H1 (cell line): Measurements from ENCODE around the gene CD151. TPM values are rescaled to one million over a fixed set of nuclear protein-coding genes. Genes with fewer than 3 reads are reported as not detected.

Experiments
- BACH1 ChIP-seq: IDR thresholded peaks from 2 replicates; pipeline ENCODE4 v1.6.1; 2012; ENCODE audit warnings: low read length, improper control_type of control experiment
- CTBP2 ChIP-seq: IDR thresholded peaks from 2 replicates; pipeline ENCODE4 v1.7.0; 2011; ENCODE audit warnings: borderline replicate concordance, mild to moderate bottlenecking, moderate library complexity, mixed read lengths, low read length; ENCODE audit not compliant: insufficient read depth, insufficient read length
- RNF2 ChIP-seq: fragments of 200-900, 300-1000 bp; sonication (generic); IDR thresholded peaks from 2 replicates; pipeline ENCODE4 v1.7.1; 2016; ENCODE audit warnings: borderline replicate concordance, low read depth, mild to moderate bottlenecking, antibody characterized with exemption, low read length; ENCODE audit not compliant: poor library complexity, severe bottlenecking; ENCODE audit errors: missing control alignments
- SIN3A ChIP-seq, 2 experiments: IDR thresholded peaks in 1 of 2; conservative IDR thresholded peaks in 1 of 2; 2 replicates each; pipeline ENCODE4 v1.6.1; 2011 to 2012; ENCODE audit warnings: low read length in 2 of 2, improper control_type of control experiment in 1 of 2, low read depth in 1 of 2, mild to moderate bottlenecking in 1 of 2
- SIX5 ChIP-seq: IDR thresholded peaks from 2 replicates; pipeline ENCODE4 v1.6.1; 2011; ENCODE audit warnings: mild to moderate bottlenecking, low read depth, low read length
- TBP ChIP-seq: IDR thresholded peaks from 2 replicates; pipeline ENCODE4 v1.6.1; 2011; ENCODE audit warnings: low read depth, low read length, improper control_type of control experiment
- YY1 ChIP-seq: IDR thresholded peaks from 2 replicates; pipeline ENCODE4 v1.6.1; 2011; ENCODE audit warnings: low read depth, mild to moderate bottlenecking, low read length
- polyA plus RNA-seq, 7 experiments: library from polyadenylated mRNA; depleted of rRNA in 3 of 7; stranded (reverse) in 5 of 7; unstranded in 2 of 7; fragments of >200 nt in 5 of 7; fragments of 200-250 nt in 2 of 7; gene quantifications; 1 replicate in 5 of 7; 2 replicates in 1 of 7; 4 replicates in 1 of 7; pipeline versions ENCODE4 v1.2.1 to v1.2.3, GENCODE V29; 2011 to 2013; ENCODE audit warnings: missing spikeins in 2 of 7, mixed read lengths in 2 of 7
- total RNA-seq: library from RNA; stranded (reverse); fragmentation: NEBNext Ultra II Directional; extraction: Animal tissue kit (Norgen Biotek cat#: 25700); gene quantifications from 2 replicates; pipeline ENCODE4 v1.2.1, GENCODE V29; 2021
- TF ChIP-seq, protein P1 (sequence below): fragments of 300-600 bp; sonication (generic); IDR thresholded peaks from 2 replicates; pipeline ENCODE4 v1.7.1; 2012; ENCODE audit warnings: low read length, moderate library complexity, mild to moderate bottlenecking, inconsistent platforms; ENCODE audit not compliant: insufficient replicate concordance

Gene CD151
- total and polyA plus RNA-seq, 2 of the 8 experiments (the other 6 are each of a cell fraction or from before 2014, with no cell fraction given), result 101 to 212 TPM

DNA sequence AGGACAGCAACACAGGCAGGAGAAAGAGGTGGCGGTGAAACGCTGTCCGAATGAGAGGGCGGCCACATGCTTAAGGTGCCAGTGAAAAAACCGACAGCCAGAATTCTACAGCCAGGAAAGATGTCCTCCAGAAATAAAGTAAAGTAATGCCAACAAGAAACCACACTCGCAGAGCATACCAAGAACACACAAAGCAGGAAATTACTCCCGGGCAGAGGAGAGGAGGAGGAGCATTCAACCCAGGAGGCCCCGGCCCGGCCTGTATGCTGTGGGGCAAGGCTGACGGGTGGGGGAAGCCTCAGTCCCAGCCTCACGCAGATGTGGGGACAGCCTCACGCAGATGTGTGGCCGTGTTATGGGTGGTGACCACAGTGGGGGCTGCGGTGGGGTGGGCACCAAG lies 49.8 kb downstream of the CD151 start (continued):
- no peak for TF ChIP-seq SIN3A (conservative IDR thresholded peaks at IDR 0.05 in 1 of 2, IDR thresholded peaks at IDR 0.05 in 1 of 2; ENCODE audit: low read depth in 1 of 2, low read length in 2 of 2)
- TF ChIP-seq TBP, result no peak
- TF ChIP-seq, protein P1, sequence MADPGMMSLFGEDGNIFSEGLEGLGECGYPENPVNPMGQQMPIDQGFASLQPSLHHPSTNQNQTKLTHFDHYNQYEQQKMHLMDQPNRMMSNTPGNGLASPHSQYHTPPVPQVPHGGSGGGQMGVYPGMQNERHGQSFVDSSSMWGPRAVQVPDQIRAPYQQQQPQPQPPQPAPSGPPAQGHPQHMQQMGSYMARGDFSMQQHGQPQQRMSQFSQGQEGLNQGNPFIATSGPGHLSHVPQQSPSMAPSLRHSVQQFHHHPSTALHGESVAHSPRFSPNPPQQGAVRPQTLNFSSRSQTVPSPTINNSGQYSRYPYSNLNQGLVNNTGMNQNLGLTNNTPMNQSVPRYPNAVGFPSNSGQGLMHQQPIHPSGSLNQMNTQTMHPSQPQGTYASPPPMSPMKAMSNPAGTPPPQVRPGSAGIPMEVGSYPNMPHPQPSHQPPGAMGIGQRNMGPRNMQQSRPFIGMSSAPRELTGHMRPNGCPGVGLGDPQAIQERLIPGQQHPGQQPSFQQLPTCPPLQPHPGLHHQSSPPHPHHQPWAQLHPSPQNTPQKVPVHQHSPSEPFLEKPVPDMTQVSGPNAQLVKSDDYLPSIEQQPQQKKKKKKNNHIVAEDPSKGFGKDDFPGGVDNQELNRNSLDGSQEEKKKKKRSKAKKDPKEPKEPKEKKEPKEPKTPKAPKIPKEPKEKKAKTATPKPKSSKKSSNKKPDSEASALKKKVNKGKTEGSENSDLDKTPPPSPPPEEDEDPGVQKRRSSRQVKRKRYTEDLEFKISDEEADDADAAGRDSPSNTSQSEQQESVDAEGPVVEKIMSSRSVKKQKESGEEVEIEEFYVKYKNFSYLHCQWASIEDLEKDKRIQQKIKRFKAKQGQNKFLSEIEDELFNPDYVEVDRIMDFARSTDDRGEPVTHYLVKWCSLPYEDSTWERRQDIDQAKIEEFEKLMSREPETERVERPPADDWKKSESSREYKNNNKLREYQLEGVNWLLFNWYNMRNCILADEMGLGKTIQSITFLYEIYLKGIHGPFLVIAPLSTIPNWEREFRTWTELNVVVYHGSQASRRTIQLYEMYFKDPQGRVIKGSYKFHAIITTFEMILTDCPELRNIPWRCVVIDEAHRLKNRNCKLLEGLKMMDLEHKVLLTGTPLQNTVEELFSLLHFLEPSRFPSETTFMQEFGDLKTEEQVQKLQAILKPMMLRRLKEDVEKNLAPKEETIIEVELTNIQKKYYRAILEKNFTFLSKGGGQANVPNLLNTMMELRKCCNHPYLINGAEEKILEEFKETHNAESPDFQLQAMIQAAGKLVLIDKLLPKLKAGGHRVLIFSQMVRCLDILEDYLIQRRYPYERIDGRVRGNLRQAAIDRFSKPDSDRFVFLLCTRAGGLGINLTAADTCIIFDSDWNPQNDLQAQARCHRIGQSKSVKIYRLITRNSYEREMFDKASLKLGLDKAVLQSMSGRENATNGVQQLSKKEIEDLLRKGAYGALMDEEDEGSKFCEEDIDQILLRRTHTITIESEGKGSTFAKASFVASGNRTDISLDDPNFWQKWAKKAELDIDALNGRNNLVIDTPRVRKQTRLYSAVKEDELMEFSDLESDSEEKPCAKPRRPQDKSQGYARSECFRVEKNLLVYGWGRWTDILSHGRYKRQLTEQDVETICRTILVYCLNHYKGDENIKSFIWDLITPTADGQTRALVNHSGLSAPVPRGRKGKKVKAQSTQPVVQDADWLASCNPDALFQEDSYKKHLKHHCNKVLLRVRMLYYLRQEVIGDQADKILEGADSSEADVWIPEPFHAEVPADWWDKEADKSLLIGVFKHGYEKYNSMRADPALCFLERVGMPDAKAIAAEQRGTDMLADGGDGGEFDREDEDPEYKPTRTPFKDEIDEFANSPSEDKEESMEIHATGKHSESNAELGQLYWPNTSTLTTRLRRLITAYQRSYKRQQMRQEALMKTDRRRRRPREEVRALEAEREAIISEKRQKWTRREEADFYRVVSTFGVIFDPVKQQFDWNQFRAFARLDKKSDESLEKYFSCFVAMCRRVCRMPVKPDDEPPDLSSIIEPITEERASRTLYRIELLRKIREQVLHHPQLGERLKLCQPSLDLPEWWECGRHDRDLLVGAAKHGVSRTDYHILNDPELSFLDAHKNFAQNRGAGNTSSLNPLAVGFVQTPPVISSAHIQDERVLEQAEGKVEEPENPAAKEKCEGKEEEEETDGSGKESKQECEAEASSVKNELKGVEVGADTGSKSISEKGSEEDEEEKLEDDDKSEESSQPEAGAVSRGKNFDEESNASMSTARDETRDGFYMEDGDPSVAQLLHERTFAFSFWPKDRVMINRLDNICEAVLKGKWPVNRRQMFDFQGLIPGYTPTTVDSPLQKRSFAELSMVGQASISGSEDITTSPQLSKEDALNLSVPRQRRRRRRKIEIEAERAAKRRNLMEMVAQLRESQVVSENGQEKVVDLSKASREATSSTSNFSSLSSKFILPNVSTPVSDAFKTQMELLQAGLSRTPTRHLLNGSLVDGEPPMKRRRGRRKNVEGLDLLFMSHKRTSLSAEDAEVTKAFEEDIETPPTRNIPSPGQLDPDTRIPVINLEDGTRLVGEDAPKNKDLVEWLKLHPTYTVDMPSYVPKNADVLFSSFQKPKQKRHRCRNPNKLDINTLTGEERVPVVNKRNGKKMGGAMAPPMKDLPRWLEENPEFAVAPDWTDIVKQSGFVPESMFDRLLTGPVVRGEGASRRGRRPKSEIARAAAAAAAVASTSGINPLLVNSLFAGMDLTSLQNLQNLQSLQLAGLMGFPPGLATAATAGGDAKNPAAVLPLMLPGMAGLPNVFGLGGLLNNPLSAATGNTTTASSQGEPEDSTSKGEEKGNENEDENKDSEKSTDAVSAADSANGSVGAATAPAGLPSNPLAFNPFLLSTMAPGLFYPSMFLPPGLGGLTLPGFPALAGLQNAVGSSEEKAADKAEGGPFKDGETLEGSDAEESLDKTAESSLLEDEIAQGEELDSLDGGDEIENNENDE, result no peak
- TF ChIP-seq SIX5, result no peak
- no peak for TF ChIP-seq CTBP2
- no peak for TF ChIP-seq BACH1
- TF ChIP-seq RNF2, result no peak
- TF ChIP-seq YY1, result no peak
